ENCODE data around the gene ASCL2.

DNA sequence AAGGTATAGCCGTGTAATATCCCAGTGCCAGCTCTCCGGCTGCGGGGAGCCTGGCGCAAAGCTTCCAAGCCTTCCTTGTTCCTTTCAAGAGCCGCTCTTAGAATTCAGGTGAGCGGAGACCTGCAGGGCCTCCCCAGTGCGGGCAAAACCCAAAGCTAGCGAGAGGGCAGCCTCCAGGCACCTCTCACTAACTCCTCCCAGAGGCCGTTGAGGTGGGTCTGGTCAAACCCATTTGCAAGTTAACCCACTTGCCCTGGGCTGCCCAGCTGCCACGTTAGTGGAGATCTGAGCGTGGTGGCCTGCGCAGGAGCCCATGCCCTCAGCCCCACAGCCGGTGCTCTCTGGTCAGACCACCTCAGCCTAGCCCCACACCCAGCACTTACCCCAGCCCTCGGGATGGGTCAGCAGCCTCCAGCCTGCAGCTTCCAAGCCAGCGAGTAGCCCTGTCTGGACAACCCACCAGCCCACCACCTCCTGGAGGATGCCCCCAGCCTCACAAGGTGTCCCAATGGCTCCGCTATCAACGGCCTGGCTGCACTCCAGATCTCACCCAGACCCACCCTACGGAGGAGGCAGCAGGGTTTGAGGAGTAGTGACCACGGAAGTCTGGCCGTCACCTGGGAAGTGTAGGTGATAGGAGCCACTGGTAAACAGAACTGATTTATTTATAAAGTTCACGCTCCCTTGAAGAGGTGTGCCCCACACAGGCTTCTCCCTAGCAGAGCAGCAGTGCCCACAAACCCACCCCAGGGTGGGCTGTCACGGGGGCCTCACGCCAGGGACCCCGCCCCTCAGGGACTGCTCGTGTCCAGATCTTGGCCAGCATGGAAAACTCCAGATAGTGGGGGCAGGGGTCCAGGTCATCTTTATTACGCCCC is 2.3 kb downstream of the ASCL2 start:
- TF ChIP-seq, protein P1, sequence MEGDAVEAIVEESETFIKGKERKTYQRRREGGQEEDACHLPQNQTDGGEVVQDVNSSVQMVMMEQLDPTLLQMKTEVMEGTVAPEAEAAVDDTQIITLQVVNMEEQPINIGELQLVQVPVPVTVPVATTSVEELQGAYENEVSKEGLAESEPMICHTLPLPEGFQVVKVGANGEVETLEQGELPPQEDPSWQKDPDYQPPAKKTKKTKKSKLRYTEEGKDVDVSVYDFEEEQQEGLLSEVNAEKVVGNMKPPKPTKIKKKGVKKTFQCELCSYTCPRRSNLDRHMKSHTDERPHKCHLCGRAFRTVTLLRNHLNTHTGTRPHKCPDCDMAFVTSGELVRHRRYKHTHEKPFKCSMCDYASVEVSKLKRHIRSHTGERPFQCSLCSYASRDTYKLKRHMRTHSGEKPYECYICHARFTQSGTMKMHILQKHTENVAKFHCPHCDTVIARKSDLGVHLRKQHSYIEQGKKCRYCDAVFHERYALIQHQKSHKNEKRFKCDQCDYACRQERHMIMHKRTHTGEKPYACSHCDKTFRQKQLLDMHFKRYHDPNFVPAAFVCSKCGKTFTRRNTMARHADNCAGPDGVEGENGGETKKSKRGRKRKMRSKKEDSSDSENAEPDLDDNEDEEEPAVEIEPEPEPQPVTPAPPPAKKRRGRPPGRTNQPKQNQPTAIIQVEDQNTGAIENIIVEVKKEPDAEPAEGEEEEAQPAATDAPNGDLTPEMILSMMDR (IDR thresholded peaks at IDR 0.05) = no peak
- no peak for TF ChIP-seq POLR2A (IDR thresholded peaks at IDR 0.05)
